Ramos (cell line): ENCODE measurements around the gene TNNT2.

Experiments
- in situ Hi-C: fragments of 300-500 bp; cut with MboI; formaldehyde crosslinking; loops from one replicate; pipeline ENCODE4 v1.14.3; 2022; ENCODE audit warnings: low sequenced_read_pairs; ENCODE audit not compliant: unreplicated experiment

Gene TNNT2

GRCh38 chr1:201358596-201358995, 18.9 kb downstream of the TNNT2 start:
- in situ Hi-C loops = no loop called here

- in situ Hi-C loops = no loop called here
Observed at GRCh38 chr1:201357636-201358348, 19.7 kb downstream of the TNNT2 start.

DNA sequence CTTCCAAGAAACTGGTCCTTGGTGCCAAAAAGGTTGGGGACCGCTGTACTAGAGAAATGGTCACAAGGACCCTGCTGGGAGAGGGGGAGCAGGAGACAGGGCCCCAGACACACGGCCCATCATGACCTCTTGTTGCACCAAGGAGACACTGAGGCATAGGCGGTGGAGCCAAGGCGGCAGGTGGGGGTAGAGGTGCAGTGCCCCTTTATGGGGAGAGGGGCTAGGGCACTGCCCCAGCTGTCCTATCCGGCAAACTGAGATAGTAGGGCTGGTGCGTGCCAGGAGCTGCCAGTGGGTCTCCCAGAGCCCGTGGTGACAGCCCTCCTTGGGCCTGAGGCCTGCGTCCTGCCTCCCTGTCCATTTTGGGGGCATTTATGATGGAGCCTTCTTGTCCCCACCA, 20.3 kb downstream of the TNNT2 start:
- in situ Hi-C loops = no loop called here

DNA sequence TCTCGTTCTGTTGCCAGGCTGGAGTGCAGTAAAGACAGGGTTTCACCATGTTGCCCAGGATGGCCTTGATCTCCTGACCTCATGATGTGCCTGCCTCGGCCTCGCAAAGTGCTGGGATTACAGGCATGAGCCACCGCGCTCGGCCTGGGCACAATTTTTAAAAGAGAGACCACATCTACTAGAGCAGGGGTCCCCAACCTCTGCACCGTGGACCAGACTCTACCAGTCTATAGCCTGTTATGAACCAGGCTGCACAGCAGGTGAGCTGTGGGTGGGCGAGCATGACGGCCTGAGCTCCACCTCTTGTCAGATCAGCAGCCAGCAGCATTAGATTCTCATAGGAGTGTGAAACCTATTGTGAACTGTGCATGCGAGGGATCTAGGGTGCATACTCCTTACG, 20.8 kb downstream of the TNNT2 start:
- in situ Hi-C loops = no loop called here

- in situ Hi-C loops = no loop called here
Observed at GRCh38 chr1:201356236-201356635, 21.2 kb downstream of the TNNT2 start.

DNA sequence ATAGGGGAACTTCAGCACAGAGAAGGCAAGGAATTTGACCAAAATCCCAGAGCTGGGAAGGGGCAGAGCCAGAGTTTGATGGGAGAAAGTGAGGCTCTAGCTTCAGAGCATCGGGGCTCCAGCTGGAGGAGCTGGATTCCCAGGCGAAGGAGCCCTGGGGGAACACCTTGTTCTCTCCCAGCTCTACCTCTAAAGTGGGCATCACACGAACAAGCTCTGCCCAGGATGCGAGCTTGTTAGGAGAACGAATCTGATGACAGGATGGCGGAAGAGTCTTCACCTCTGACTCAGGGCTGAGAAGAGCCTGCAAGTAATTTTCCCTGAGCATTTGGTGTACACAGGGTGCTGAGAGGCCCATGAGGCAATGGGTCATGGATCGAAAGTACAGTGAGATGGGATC, 22.0 kb downstream of the TNNT2 start:
- in situ Hi-C loops = no loop called here

DNA sequence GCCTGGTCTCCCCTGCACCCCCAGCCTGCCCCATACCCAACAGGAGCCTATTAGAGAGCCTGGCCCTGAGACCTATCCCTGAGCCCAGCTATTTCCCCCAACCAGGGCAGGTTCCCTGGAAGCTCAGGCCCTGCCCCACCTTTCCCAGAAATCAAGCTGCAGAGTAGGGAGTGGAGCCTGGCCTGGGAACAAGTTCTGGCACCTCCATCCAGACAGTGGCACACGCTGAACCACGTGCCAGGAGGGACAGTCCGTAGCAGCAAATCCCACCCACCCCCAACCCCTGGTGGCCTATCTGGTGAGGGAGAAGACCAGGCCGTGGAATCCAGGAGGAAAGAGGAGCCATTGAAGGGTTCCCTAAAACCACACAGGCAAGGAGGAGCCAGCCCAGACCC, 22.6 kb downstream of the TNNT2 start:
- in situ Hi-C loops = no loop called here

GRCh38 chr1:201354151-201354900, 23.2 kb downstream of the TNNT2 start:
- in situ Hi-C loops = no loop called here

DNA sequence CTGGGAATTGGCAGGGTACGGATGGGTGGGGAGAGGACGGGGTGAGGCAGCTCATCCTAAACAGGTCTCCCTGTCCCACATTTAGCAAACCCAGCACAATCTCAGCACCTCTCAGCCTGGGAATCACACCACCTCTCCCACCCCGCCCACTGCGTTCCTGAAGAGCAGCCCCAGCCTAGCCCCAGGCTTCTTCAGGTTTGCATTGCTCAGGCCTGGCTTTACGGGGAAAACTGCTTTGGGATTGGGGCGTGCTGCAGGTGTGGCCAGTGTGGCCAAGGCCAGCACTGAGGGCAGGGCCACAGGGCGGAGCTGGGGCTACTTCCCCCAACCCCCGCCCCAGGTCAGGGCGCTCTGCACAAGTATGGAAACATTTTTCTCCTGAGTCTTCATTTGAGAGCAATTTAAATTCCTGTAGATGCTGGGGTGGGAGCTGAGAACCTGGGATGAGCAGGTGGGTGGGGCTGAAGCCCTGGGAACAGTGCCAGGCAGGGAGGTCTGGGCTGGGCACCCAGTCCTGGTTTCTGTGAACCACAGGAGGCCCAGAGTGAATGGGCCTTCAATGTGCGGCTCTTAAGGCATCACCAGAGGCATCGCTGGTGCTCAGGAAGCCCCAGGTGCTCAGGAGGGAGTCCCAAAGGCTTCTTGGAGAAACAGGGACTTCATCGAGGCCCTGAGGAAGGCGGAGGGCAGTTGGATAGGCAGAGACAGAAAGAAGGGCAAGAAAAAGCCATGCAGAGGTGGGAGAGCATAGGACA, 24.1 kb downstream of the TNNT2 start:
- in situ Hi-C loops = no loop called here

GRCh38 chr1:201351617-201352016, 25.9 kb downstream of the TNNT2 start:
- in situ Hi-C loops = no loop called here

GRCh38 chr1:201350884-201351283, 26.6 kb downstream of the TNNT2 start:
- in situ Hi-C loops = no loop called here

- in situ Hi-C loops = no loop called here
Observed at GRCh38 chr1:201350361-201350725, 27.1 kb downstream of the TNNT2 start.

DNA sequence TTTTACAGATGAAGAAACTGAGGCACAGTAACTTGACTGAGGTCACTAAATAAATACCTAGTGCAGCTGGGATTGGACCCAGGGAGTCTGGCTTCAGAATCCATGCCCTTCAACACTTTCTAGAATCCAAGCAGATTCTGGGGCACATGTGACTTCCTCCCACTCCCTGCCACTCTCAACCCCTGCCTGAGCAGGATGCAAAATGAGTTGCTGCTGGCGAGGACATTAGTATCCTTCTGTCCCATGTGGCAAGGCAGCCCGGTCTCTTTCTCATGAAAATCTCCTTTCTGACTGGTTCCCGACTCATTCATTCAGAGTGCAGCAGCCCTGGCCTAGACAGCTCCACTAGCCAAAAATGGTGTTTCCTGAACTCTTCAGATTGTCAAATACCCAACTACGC, 28.4 kb downstream of the TNNT2 start:
- in situ Hi-C loops = no loop called here

GRCh38 chr1:201348211-201348566, 29.3 kb downstream of the TNNT2 start:
- in situ Hi-C loops = no loop called here

DNA sequence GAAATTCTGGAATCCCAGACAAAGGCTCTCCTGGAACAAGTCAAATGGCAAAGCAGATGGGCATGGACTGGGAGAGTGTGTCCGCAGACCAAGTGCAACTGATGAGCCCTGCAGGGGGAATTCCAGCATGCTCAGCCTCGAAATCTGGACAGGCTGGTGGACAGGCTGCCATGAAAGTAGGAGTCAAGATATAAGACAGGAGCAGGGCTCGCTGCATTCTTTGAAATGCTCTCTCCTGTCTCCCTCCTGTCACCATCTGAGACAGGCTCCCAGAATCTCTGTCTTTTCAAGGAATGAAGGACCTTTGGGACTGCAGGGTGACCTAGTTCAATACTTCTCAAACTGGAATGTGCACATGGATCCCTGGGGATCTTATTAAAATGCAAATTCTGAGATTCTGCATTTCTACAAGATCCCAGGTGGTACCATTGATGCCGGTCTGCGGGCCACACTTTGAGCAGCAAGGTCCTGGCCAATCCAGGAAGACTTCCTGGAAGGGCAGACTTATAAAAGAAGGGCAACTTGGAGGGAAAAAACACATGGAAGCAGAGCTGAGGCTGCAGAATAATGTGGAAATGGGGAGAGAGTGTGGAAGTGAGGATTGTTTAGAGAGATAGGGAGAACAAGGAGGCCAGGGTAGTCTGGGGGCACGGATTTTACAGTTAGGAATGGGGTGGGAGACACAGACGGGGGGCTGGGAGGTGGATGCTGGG, 29.8 kb downstream of the TNNT2 start:
- in situ Hi-C loops = no loop called here

GRCh38 chr1:201346987-201347386, 30.5 kb downstream of the TNNT2 start:
- in situ Hi-C loops = no loop called here

- in situ Hi-C loops = no loop called here
Observed at GRCh38 chr1:201346337-201346939, 31.0 kb downstream of the TNNT2 start.

DNA sequence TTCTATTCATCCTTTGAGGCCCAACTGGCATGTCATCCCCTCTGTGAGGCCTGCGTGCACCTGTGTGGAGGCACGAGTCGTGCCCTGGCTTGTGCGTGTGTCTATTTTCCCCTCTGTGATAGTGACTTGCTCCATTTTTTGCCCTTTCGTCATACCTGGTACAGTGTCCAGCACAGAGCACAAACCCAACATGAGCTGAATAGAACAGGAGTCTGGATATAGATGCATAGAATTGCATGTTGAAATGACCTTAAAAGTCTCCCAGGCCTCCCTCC, 32.5 kb downstream of the TNNT2 start:
- in situ Hi-C loops = no loop called here

- in situ Hi-C loops = no loop called here
Observed at GRCh38 chr1:201344206-201345080, 33.0 kb downstream of the TNNT2 start.

DNA sequence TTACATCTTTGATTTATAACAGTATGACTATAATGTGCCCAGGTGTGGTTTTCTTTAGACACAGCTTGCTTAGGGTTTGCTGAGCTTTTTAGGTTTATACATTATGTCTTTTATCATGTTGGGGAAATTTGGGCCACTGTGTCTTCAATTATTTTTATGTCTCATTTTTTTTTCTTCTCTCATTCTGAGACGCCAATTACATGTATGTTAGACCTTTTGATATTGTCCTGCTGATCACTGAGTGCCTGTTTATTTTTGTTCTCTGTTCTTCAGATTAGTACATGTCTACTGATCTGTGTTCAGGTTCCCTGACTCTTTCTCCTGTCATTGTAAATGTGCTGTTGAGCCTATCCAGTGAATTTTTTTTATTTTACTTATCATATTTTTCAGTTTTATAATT, 36.1 kb downstream of the TNNT2 start:
- in situ Hi-C loops = no loop called here
